Fibroblast of skin of right quadriceps (primary cell): Measurements from ENCODE around the gene SMC3.
"Not testable (repeated sequence)": the region's sequence is repeated elsewhere in the genome, so short reads cannot be mapped to it uniquely, and the experiment has no call there.

Experiments used
- DNase-seq: peaks from one replicate; pipeline ENCODE4 v3.0.0-alpha.2; 2013

The SMC3 gene

GRCh38 chr10:110628161-110628560, 60.7 kb downstream of the SMC3 start:
- DNase-seq = no peak

- peak; percentile 53 for DNase-seq
Measured at GRCh38 chr10:110629680-110630191, 62.2 kb downstream of the SMC3 start.

GRCh38 chr10:110631934-110632333, 64.4 kb downstream of the SMC3 start:
- DNase-seq = no peak

- peak; percentile 19 for DNase-seq
Measured at GRCh38 chr10:110632591-110633215, 65.2 kb downstream of the SMC3 start.

GRCh38 chr10:110634527-110635209, 67.2 kb downstream of the SMC3 start:
- no peak for DNase-seq

- DNase-seq = no peak
Measured at GRCh38 chr10:110636572-110636931, 69.1 kb downstream of the SMC3 start.

- DNase-seq = peak; percentile 6
Measured at GRCh38 chr10:110636932-110637557, 69.5 kb downstream of the SMC3 start.

- DNase-seq = no peak
Measured at GRCh38 chr10:110637558-110638053, 70.1 kb downstream of the SMC3 start.

- no peak for DNase-seq
Measured at GRCh38 chr10:110638319-110638718, 70.8 kb downstream of the SMC3 start.

GRCh38 chr10:110639046-110639445, 71.6 kb downstream of the SMC3 start:
- not testable (repeated sequence) for DNase-seq

GRCh38 chr10:110639858-110640257, 72.4 kb downstream of the SMC3 start:
- not testable (repeated sequence) for DNase-seq

GRCh38 chr10:110641256-110641655, 73.8 kb downstream of the SMC3 start:
- DNase-seq = peak; percentile 44

GRCh38 chr10:110642204-110643034, 74.9 kb downstream of the SMC3 start:
- DNase-seq = no peak

- DNase-seq = no peak
Measured at GRCh38 chr10:110643035-110643652, 75.6 kb downstream of the SMC3 start.

GRCh38 chr10:110643653-110644597, 76.4 kb downstream of the SMC3 start, which contains the start of gene RBM20:
Gene RBM20 (plus strand): TSS chr10:110644336. CDS start chr10:110644455, 119 bp downstream.
- no peak for DNase-seq

GRCh38 chr10:110644598-110645462, 77.3 kb downstream of the SMC3 start:
- DNase-seq = no peak

- no peak for DNase-seq
Measured at GRCh38 chr10:110646417-110647135, 79.1 kb downstream of the SMC3 start.

- DNase-seq = no peak
Measured at GRCh38 chr10:110647136-110647430, 79.6 kb downstream of the SMC3 start.

GRCh38 chr10:110648692-110649346, 81.3 kb downstream of the SMC3 start:
- no peak for DNase-seq
